Hepatocyte (in vitro differentiated cells): ENCODE measurements around the gene PEX6.

ENCODE experiments used
- EZH2 ChIP-seq: fragments of 200-600 bp; sonication (generic); IDR thresholded peaks from 2 replicates; pipeline ENCODE4 v1.6.1; 2016; ENCODE audit warnings: antibody characterized with exemption, mild to moderate bottlenecking, borderline replicate concordance
- TF ChIP-seq, protein P1 (sequence below): fragments of 200-600 bp; sonication (generic); IDR thresholded peaks from 2 replicates; pipeline ENCODE4 v1.5.1; 2016; ENCODE audit warnings: antibody characterized with exemption, mild to moderate bottlenecking; ENCODE audit not compliant: poor library complexity

DNA sequence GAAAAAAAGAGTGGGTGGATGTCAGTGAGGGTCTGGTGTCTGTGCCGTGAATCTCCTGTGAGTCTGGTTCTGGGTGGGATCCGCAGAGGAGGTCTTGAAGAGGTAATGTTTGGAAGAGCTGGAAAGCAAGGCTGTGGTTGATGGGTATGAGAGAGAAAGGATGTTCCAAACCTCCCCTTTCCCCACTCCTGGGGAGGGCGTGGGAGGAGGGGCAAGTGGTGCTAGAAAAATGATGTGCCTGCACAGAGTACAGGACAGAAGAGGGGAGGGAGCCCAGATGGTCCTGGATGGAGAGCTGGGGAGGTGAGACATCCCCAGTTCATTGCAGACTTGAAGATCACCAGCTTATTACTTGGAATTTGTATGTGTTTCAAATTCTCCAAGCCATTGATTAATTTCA is 46.6 kb downstream of the PEX6 start:
- TF ChIP-seq, protein P1, sequence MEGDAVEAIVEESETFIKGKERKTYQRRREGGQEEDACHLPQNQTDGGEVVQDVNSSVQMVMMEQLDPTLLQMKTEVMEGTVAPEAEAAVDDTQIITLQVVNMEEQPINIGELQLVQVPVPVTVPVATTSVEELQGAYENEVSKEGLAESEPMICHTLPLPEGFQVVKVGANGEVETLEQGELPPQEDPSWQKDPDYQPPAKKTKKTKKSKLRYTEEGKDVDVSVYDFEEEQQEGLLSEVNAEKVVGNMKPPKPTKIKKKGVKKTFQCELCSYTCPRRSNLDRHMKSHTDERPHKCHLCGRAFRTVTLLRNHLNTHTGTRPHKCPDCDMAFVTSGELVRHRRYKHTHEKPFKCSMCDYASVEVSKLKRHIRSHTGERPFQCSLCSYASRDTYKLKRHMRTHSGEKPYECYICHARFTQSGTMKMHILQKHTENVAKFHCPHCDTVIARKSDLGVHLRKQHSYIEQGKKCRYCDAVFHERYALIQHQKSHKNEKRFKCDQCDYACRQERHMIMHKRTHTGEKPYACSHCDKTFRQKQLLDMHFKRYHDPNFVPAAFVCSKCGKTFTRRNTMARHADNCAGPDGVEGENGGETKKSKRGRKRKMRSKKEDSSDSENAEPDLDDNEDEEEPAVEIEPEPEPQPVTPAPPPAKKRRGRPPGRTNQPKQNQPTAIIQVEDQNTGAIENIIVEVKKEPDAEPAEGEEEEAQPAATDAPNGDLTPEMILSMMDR, result no peak
- no peak for TF ChIP-seq EZH2
